GM10847 (cell line): Measurements from ENCODE around the gene SLCO2B1.

ENCODE experiments used
- POLR2A ChIP-seq: IDR thresholded peaks from 2 replicates; pipeline ENCODE4 v1.6.1; 2011; ENCODE audit not compliant: insufficient read length; ENCODE audit errors: extremely low read depth

SLCO2B1 gene

DNA sequence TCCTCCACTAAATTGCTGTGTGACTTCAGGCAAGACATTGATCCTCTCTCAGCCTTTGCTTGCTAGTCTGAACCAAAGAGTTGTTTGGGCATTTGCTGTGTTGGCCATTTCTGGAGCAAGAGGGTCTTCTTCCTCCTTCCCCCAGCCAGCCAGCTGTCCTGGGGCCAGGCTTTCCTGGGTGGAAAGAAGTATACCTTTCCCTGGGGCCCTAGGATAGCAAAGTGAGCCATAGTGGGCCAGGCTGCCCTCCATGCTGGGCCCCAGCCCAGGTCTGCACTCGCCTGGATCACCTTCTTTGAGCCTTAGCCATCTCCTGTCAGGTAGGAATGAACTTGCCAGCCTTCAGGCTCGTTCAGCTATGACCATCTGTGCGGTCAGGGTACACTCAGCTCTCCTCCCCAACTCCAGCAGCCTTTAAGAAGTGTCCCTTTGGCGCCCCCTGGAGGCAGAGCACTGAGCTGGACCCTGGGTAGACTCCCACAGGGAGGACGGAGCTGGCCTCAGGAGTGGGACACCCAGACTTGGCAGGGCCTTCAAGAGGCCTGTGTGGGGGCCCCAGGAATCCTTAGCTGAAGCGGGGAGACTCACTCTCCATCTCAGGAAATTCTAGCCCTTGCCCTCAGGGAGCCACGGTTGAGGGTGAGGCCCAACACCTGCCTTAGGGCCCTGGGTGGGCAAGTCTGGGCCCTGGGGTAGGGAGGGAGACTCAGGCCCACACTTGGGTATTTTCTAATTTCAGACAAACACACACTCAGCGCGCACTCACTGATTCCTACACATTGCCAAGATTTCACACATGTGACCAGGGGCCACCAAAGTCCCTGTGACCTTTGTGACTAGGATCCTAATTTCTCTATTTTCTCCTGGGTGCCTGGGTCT, 54.0 kb downstream of the SLCO2B1 start:
- no peak for TF ChIP-seq POLR2A

DNA sequence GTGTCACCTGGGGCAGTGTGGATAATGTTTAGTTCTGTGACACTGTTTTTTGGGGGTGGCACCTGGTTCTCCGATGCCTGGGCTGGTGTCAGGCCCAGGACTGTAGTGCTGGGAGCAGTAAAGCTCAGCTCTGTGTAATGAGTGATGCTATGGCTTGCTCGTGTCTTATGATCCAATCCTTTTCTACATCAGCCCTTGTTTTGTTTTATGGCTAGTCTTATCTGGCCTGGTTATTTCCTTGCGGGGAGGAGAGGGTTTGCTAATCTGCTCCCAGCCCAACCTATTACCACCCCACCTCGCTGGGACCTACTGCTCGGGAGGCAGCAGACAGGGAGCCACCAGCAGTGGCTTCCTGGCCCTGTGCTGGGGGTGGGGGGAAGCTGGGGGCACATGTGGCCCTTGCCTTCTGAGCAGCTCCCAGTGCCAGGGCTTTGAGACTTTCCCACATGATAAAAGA, 54.7 kb downstream of the SLCO2B1 start:
- TF ChIP-seq POLR2A, result no peak

GRCh38 chr11:75208446-75208845, 57.5 kb downstream of the SLCO2B1 start:
- no peak for TF ChIP-seq POLR2A

GRCh38 chr11:75212411-75212810, 61.5 kb downstream of the SLCO2B1 start:
- no peak for TF ChIP-seq POLR2A

GRCh38 chr11:75214411-75214821, 63.5 kb downstream of the SLCO2B1 start:
- no peak for TF ChIP-seq POLR2A

DNA sequence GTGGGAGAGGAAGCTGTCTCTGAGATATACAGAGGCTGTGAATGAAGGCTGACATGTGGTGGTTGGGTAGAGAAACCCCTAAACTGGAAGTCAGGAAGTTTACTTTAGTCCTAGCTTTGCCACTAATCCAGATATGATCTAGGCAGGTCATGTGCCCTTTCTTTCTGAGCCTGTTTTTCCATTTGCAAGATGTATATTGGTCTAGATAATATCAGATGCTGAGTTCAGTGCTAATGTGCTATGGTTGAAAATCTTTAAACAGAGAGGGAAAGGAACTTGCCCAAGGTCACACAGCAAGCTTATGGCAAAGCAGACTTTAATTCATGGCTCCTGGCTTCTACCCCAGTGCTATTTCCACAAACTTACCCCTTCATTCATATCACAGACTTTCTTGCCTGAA, 63.9 kb downstream of the SLCO2B1 start:
- TF ChIP-seq POLR2A, result no peak

- TF ChIP-seq POLR2A, result no peak
Measured at GRCh38 chr11:75219869-75220268, 69.0 kb downstream of the SLCO2B1 start.

DNA sequence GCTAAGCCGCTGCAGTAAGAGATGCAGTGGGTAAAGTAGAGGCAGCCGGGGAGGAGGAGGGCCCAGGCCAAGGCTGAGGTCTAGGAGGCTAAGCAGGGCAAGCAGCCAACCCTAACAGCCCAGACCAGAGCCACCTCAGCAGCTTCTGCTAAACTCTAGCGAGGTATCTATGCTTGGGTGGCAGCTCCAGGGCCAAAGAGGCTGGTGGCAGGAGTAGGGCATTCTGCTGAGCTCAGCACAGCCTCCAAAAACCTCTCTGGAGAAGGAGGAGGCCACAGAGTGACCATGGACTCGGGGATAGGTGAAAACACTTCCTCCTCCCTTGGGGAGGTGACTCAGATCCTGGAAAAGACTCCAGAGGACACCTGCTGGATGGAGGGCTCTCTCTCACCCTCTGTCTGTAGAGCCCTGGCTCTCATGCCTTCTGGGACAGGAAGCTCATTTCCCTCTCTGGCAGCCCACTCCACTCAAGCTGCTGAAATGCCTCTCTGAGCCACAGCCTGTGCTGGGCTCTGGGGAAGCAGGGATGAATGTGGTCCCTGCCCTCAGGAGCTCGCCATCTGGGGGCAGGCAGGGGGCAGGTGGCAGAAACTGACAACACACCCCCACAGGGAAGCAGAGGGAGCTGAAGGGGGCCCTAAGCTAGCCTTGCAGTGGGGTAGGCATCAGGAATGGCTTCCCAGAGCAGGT, 73.2 kb downstream of the SLCO2B1 start:
- TF ChIP-seq POLR2A, result no peak

- no peak for TF ChIP-seq POLR2A
Measured at GRCh38 chr11:75225794-75226193, 74.9 kb downstream of the SLCO2B1 start.

DNA sequence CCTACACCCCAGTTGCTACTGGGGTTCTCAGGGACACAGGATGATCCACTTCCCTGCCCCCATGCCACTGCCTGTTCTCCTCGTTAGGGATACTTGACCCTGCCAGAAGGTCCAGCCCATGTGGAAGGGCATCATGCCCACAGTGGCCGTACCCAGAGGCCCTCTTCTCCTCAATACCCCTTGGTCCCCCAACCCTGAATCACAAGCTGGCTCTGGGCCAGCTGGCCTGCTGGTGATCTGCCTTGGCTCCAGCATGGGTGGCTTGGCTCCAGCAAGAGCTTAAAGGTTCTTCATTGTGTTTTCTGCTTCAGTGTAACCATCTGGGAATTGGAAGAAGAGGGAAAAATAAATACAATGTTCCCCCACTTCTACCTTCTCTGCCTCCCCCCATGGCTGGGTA, 78.6 kb downstream of the SLCO2B1 start:
- no peak for TF ChIP-seq POLR2A

- TF ChIP-seq POLR2A, result no peak
Measured at GRCh38 chr11:75230621-75231020, 79.7 kb downstream of the SLCO2B1 start.

- TF ChIP-seq POLR2A, result no peak
Measured at GRCh38 chr11:75233754-75234172, 82.9 kb downstream of the SLCO2B1 start.

- no peak for TF ChIP-seq POLR2A
Measured at GRCh38 chr11:75236062-75236461, 85.2 kb downstream of the SLCO2B1 start.

DNA sequence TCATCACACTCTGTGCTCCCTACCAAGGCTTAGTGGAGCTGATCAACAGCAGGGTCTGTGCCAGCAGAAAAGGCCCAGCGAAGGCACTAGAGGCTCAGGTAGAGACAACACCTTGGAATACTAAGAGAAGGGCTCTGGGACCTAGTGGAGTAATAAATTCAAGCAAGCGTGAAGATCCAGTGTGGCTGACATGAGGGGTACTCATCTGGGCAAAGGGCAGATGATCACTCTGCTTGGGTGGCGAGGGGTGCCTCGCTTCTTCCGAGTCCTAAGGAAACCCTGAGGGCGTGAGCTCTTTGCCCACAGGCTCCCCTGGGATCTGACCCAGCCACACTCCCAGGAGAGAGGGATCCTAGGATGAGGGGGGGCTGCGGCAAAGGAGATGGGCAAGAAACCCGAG, 86.1 kb downstream of the SLCO2B1 start:
- no peak for TF ChIP-seq POLR2A

- no peak for TF ChIP-seq POLR2A
Measured at GRCh38 chr11:75238595-75239440, 87.9 kb downstream of the SLCO2B1 start.
